Measurements from ENCODE around the gene CRYAB.

DNA sequence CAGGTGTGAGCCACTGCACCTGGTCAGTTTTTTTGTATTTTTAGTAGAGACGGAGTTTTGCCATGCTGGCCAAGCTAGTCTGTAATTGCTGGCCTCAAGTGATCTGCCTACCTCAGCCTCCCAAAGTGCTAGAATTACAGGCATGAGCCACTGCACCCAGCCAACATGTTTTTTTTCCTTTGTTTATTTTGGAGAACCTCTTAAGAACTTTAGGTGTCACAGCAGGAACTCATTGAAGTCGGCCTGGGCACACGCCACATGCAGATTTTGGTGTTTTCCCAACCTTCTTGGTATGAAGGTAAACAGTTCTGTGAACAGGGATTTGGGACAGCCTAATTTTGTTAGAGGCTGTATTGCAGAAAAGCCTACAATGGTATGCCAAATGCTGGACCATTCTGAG lies 34.9 kb upstream of the CRYAB start:
- TF ChIP-seq, protein P1, sequence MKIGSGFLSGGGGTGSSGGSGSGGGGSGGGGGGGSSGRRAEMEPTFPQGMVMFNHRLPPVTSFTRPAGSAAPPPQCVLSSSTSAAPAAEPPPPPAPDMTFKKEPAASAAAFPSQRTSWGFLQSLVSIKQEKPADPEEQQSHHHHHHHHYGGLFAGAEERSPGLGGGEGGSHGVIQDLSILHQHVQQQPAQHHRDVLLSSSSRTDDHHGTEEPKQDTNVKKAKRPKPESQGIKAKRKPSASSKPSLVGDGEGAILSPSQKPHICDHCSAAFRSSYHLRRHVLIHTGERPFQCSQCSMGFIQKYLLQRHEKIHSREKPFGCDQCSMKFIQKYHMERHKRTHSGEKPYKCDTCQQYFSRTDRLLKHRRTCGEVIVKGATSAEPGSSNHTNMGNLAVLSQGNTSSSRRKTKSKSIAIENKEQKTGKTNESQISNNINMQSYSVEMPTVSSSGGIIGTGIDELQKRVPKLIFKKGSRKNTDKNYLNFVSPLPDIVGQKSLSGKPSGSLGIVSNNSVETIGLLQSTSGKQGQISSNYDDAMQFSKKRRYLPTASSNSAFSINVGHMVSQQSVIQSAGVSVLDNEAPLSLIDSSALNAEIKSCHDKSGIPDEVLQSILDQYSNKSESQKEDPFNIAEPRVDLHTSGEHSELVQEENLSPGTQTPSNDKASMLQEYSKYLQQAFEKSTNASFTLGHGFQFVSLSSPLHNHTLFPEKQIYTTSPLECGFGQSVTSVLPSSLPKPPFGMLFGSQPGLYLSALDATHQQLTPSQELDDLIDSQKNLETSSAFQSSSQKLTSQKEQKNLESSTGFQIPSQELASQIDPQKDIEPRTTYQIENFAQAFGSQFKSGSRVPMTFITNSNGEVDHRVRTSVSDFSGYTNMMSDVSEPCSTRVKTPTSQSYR (CRISPR knock-in tag; IDR thresholded peaks at IDR 0.05) = no peak
- TF ChIP-seq CTCF (IDR thresholded peaks at IDR 0.05) (no peak), SMAD3 (CRISPR knock-in tag; IDR thresholded peaks at IDR 0.05; ENCODE audit: borderline replicate concordance) (no peak), NR3C1 (CRISPR knock-in tag; conservative IDR thresholded peaks at IDR 0.05; ENCODE audit: low read depth) (no peak), USF2 (CRISPR knock-in tag; IDR thresholded peaks at IDR 0.05) (no peak), MAX (CRISPR knock-in tag; IDR thresholded peaks at IDR 0.05) (no peak), RELA (CRISPR knock-in tag; IDR thresholded peaks at IDR 0.05; ENCODE audit: borderline replicate concordance) (no peak)
- TF ChIP-seq, protein P2, sequence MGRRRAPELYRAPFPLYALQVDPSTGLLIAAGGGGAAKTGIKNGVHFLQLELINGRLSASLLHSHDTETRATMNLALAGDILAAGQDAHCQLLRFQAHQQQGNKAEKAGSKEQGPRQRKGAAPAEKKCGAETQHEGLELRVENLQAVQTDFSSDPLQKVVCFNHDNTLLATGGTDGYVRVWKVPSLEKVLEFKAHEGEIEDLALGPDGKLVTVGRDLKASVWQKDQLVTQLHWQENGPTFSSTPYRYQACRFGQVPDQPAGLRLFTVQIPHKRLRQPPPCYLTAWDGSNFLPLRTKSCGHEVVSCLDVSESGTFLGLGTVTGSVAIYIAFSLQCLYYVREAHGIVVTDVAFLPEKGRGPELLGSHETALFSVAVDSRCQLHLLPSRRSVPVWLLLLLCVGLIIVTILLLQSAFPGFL (CRISPR knock-in tag; IDR thresholded peaks at IDR 0.05; ENCODE audit: borderline replicate concordance) = no peak
- TF ChIP-seq, protein P3, sequence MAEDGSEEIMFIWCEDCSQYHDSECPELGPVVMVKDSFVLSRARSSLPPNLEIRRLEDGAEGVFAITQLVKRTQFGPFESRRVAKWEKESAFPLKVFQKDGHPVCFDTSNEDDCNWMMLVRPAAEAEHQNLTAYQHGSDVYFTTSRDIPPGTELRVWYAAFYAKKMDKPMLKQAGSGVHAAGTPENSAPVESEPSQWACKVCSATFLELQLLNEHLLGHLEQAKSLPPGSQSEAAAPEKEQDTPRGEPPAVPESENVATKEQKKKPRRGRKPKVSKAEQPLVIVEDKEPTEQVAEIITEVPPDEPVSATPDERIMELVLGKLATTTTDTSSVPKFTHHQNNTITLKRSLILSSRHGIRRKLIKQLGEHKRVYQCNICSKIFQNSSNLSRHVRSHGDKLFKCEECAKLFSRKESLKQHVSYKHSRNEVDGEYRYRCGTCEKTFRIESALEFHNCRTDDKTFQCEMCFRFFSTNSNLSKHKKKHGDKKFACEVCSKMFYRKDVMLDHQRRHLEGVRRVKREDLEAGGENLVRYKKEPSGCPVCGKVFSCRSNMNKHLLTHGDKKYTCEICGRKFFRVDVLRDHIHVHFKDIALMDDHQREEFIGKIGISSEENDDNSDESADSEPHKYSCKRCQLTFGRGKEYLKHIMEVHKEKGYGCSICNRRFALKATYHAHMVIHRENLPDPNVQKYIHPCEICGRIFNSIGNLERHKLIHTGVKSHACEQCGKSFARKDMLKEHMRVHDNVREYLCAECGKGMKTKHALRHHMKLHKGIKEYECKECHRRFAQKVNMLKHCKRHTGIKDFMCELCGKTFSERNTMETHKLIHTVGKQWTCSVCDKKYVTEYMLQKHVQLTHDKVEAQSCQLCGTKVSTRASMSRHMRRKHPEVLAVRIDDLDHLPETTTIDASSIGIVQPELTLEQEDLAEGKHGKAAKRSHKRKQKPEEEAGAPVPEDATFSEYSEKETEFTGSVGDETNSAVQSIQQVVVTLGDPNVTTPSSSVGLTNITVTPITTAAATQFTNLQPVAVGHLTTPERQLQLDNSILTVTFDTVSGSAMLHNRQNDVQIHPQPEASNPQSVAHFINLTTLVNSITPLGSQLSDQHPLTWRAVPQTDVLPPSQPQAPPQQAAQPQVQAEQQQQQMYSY (CRISPR knock-in tag; IDR thresholded peaks at IDR 0.05) = no peak

Measured in WTC11 (cell line).